GM23338 (cell line): ENCODE results near the gene KLHL17.

Experiments
- CREB1 ChIP-seq: fragments of 250-450 bp; sonication (Bioruptor Pico); IDR thresholded peaks from 2 replicates; pipeline ENCODE4 v1.5.0; 2020; ENCODE audit warnings: low read depth, mild to moderate bottlenecking, moderate library complexity
- EZH2 ChIP-seq: fragments of 200-600 bp; sonication (generic); IDR thresholded peaks from one replicate; pipeline ENCODE4 v1.8.0; 2017; ENCODE audit warnings: antibody characterized with exemption, mild to moderate bottlenecking, low read depth; ENCODE audit not compliant: unreplicated experiment
- EZH2phosphoT487 ChIP-seq: fragments of 200-600 bp; sonication (generic); IDR thresholded peaks from one replicate; pipeline ENCODE4 v1.8.1; 2018; ENCODE audit warnings: antibody characterized with exemption; ENCODE audit not compliant: unreplicated experiment
- JUNB ChIP-seq: IDR thresholded peaks from one replicate; pipeline ENCODE4 v1.6.1; 2016; ENCODE audit warnings: antibody characterized with exemption; ENCODE audit not compliant: unreplicated experiment
- NANOG ChIP-seq: IDR thresholded peaks from 2 replicates; pipeline ENCODE4 v1.6.1; 2016; ENCODE audit warnings: antibody characterized with exemption, borderline replicate concordance
- POLR2AphosphoS5 ChIP-seq: IDR thresholded peaks from 2 replicates; pipeline ENCODE4 v1.6.1; 2016; ENCODE audit warnings: antibody characterized with exemption, low read depth
- STAT1 ChIP-seq: IDR thresholded peaks from one replicate; pipeline ENCODE4 v1.6.1; 2016; ENCODE audit warnings: antibody characterized with exemption; ENCODE audit not compliant: unreplicated experiment
- ZNF114 ChIP-seq: fragments of 250-450 bp; sonication (Bioruptor Pico); IDR thresholded peaks from 2 replicates; pipeline ENCODE4 v1.5.0; 2020; ENCODE audit warnings: mild to moderate bottlenecking, moderate library complexity
- ZNF331 ChIP-seq: fragments of 250-450 bp; sonication (Bioruptor Pico); IDR thresholded peaks from 2 replicates; pipeline ENCODE4 v1.5.0; 2020; ENCODE audit warnings: low read depth, mild to moderate bottlenecking, moderate library complexity
- TF ChIP-seq, protein P1 (sequence below), 2 experiments: fragments of 200-600 bp in 1 of 2; sonication (generic) in 1 of 2; conservative IDR thresholded peaks; 2 replicates each; pipeline versions ENCODE4 v1.5.1 to v1.6.1; 2016 to 2017; ENCODE audit warnings: antibody characterized with exemption in 2 of 2, low read depth in 2 of 2, mild to moderate bottlenecking in 2 of 2, moderate library complexity in 1 of 2
- TF ChIP-seq, protein P2 (sequence below): IDR thresholded peaks from one replicate; pipeline ENCODE4 v1.6.1; 2018; ENCODE audit warnings: antibody characterized with exemption; ENCODE audit not compliant: unreplicated experiment
- TF ChIP-seq, protein P3 (sequence below): IDR thresholded peaks from 2 replicates; pipeline ENCODE4 v1.6.1; 2016; ENCODE audit warnings: antibody characterized with exemption
- TF ChIP-seq, protein P4 (sequence below): fragments of 250-450 bp; sonication (Bioruptor Pico); IDR thresholded peaks from 2 replicates; pipeline ENCODE4 v1.5.0; 2020; ENCODE audit warnings: mild to moderate bottlenecking, moderate library complexity

DNA sequence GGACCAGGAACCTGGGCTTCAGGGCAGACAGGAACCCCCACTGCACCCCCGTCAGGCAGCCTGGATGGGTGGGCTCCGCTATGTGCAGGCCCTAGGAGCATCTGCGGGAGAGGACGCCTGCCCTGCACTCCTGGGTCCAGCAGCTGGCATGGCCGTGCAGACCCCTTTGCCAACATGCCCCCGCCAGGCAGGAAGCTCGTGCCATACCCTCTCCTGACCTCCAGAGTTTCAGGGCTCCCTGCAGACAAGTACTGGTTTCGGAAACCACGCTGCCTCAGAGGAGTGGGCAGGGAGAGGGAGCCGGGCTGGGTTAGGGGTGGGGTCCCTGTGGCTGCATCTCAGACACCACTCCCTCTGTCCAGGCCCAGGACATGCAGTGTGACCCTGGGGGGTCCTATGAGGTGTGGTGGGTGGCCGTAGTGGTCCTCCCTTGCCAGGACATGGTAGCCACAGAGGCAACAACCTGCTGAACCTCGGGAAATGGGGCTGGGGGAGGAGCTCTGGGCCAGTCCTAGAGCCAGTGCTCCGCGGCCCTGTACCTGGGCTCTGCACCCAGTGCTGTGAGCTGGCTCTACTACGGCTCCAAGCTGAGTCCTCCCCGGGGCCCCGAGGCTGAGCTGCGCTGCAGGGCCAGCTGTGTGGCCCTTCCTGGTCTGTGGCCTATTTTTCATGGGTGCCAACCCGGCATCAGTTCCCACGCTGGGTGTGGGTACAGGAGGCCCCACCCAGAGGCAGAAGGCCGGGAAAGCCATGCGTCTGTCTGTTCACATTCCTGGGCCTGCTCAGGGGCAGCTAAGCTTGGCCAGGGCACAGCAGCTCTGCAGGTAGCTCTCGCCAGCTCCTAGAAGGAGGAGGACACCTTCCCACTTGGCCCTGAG lies 7.3 kb downstream of the KLHL17 start:
- no peak for TF ChIP-seq CREB1 (CRISPR knock-in tag)
- TF ChIP-seq, protein P1, sequence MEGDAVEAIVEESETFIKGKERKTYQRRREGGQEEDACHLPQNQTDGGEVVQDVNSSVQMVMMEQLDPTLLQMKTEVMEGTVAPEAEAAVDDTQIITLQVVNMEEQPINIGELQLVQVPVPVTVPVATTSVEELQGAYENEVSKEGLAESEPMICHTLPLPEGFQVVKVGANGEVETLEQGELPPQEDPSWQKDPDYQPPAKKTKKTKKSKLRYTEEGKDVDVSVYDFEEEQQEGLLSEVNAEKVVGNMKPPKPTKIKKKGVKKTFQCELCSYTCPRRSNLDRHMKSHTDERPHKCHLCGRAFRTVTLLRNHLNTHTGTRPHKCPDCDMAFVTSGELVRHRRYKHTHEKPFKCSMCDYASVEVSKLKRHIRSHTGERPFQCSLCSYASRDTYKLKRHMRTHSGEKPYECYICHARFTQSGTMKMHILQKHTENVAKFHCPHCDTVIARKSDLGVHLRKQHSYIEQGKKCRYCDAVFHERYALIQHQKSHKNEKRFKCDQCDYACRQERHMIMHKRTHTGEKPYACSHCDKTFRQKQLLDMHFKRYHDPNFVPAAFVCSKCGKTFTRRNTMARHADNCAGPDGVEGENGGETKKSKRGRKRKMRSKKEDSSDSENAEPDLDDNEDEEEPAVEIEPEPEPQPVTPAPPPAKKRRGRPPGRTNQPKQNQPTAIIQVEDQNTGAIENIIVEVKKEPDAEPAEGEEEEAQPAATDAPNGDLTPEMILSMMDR (conservative IDR thresholded peaks at IDR 0.05; ENCODE audit: low read depth in 2 of 2) = no peak
- TF ChIP-seq POLR2AphosphoS5 = no peak
- no peak for TF ChIP-seq EZH2phosphoT487
- TF ChIP-seq, protein P2, sequence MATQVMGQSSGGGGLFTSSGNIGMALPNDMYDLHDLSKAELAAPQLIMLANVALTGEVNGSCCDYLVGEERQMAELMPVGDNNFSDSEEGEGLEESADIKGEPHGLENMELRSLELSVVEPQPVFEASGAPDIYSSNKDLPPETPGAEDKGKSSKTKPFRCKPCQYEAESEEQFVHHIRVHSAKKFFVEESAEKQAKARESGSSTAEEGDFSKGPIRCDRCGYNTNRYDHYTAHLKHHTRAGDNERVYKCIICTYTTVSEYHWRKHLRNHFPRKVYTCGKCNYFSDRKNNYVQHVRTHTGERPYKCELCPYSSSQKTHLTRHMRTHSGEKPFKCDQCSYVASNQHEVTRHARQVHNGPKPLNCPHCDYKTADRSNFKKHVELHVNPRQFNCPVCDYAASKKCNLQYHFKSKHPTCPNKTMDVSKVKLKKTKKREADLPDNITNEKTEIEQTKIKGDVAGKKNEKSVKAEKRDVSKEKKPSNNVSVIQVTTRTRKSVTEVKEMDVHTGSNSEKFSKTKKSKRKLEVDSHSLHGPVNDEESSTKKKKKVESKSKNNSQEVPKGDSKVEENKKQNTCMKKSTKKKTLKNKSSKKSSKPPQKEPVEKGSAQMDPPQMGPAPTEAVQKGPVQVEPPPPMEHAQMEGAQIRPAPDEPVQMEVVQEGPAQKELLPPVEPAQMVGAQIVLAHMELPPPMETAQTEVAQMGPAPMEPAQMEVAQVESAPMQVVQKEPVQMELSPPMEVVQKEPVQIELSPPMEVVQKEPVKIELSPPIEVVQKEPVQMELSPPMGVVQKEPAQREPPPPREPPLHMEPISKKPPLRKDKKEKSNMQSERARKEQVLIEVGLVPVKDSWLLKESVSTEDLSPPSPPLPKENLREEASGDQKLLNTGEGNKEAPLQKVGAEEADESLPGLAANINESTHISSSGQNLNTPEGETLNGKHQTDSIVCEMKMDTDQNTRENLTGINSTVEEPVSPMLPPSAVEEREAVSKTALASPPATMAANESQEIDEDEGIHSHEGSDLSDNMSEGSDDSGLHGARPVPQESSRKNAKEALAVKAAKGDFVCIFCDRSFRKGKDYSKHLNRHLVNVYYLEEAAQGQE = no peak
- TF ChIP-seq EZH2 = no peak
- TF ChIP-seq NANOG = no peak
- TF ChIP-seq, protein P3, sequence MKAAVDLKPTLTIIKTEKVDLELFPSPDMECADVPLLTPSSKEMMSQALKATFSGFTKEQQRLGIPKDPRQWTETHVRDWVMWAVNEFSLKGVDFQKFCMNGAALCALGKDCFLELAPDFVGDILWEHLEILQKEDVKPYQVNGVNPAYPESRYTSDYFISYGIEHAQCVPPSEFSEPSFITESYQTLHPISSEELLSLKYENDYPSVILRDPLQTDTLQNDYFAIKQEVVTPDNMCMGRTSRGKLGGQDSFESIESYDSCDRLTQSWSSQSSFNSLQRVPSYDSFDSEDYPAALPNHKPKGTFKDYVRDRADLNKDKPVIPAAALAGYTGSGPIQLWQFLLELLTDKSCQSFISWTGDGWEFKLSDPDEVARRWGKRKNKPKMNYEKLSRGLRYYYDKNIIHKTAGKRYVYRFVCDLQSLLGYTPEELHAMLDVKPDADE = no peak
- TF ChIP-seq JUNB = no peak
- TF ChIP-seq ZNF114 (CRISPR knock-in tag) = no peak
- no peak for TF ChIP-seq STAT1
- no peak for TF ChIP-seq ZNF331
- TF ChIP-seq, protein P4, sequence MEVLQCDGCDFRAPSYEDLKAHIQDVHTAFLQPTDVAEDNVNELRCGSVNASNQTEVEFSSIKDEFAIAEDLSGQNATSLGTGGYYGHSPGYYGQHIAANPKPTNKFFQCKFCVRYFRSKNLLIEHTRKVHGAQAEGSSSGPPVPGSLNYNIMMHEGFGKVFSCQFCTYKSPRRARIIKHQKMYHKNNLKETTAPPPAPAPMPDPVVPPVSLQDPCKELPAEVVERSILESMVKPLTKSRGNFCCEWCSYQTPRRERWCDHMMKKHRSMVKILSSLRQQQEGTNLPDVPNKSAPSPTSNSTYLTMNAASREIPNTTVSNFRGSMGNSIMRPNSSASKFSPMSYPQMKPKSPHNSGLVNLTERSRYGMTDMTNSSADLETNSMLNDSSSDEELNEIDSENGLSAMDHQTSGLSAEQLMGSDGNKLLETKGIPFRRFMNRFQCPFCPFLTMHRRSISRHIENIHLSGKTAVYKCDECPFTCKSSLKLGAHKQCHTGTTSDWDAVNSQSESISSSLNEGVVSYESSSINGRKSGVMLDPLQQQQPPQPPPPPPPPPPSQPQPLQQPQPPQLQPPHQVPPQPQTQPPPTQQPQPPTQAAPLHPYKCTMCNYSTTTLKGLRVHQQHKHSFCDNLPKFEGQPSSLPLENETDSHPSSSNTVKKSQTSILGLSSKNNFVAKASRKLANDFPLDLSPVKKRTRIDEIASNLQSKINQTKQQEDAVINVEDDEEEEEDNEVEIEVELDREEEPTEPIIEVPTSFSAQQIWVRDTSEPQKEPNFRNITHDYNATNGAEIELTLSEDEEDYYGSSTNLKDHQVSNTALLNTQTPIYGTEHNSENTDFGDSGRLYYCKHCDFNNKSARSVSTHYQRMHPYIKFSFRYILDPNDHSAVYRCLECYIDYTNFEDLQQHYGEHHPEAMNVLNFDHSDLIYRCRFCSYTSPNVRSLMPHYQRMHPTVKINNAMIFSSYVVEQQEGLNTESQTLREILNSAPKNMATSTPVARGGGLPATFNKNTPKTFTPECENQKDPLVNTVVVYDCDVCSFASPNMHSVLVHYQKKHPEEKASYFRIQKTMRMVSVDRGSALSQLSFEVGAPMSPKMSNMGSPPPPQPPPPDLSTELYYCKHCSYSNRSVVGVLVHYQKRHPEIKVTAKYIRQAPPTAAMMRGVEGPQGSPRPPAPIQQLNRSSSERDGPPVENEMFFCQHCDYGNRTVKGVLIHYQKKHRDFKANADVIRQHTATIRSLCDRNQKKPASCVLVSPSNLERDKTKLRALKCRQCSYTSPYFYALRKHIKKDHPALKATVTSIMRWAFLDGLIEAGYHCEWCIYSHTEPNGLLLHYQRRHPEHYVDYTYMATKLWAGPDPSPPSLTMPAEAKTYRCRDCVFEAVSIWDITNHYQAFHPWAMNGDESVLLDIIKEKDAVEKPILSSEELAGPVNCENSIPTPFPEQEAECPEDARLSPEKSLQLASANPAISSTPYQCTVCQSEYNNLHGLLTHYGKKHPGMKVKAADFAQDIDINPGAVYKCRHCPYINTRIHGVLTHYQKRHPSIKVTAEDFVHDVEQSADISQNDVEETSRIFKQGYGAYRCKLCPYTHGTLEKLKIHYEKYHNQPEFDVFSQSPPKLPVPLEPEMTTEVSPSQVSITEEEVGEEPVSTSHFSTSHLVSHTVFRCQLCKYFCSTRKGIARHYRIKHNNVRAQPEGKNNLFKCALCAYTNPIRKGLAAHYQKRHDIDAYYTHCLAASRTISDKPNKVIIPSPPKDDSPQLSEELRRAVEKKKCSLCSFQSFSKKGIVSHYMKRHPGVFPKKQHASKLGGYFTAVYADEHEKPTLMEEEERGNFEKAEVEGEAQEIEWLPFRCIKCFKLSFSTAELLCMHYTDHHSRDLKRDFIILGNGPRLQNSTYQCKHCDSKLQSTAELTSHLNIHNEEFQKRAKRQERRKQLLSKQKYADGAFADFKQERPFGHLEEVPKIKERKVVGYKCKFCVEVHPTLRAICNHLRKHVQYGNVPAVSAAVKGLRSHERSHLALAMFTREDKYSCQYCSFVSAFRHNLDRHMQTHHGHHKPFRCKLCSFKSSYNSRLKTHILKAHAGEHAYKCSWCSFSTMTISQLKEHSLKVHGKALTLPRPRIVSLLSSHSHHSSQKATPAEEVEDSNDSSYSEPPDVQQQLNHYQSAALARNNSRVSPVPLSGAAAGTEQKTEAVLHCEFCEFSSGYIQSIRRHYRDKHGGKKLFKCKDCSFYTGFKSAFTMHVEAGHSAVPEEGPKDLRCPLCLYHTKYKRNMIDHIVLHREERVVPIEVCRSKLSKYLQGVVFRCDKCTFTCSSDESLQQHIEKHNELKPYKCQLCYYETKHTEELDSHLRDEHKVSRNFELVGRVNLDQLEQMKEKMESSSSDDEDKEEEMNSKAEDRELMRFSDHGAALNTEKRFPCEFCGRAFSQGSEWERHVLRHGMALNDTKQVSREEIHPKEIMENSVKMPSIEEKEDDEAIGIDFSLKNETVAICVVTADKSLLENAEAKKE = no peak
